Gastroesophageal sphincter (tissue), 3 donors: Measurements from ENCODE around the gene TP53BP2.

Experiments
- CTCF ChIP-seq, 4 experiments: fragments of 200-600 bp in 2 of 4; fragments of 450-650 bp in 2 of 4; sonication (generic) in 1 of 4; IDR thresholded peaks; one replicate each; pipeline ENCODE4 v1.5.1; 2017 to 2019; ENCODE audit warnings: antibody characterized with exemption in 4 of 4, mild to moderate bottlenecking in 2 of 4, moderate library complexity in 2 of 4
- EP300 ChIP-seq: sonication (generic); formaldehyde crosslinking; IDR thresholded peaks from one replicate; pipeline ENCODE4 v1.6.1; 2017; ENCODE audit warnings: antibody characterized with exemption, mild to moderate bottlenecking
- POLR2A ChIP-seq, 2 donors: fragments of 450-650 bp; IDR thresholded peaks; one replicate each; pipeline ENCODE4 v1.6.1; 2017; ENCODE audit warnings: antibody characterized with exemption in 2 of 2, mild to moderate bottlenecking in 2 of 2, moderate library complexity in 1 of 2
- POLR2AphosphoS5 ChIP-seq: sonication (generic); formaldehyde crosslinking; IDR thresholded peaks from one replicate; pipeline ENCODE4 v1.6.1; 2017; ENCODE audit warnings: antibody characterized with exemption

GRCh38 chr1:223873044-223873443, 27.3 kb upstream of the TP53BP2 start:
- TF ChIP-seq EP300 (no peak), CTCF (IDR thresholded peaks at IDR 0.05) (no peak), POLR2A (IDR thresholded peaks at IDR 0.05) (no peak), POLR2AphosphoS5 (no peak)
